ENCODE measurements around the gene C3orf18.

C3orf18 gene

GRCh38 chr3:50603261-50604109 is 35.9 kb upstream of the C3orf18 start:
- no peak for DNase-seq

- DNase-seq: peak; percentile 21
These were observed 35.1 kb upstream of the C3orf18 start for GRCh38 chr3:50602595-50603191.

- DNase-seq: peak; percentile 94
These were observed 33.5 kb upstream of the C3orf18 start for GRCh38 chr3:50600841-50601591.

GRCh38 chr3:50600141-50600753 is 32.7 kb upstream of the C3orf18 start:
- DNase-seq: no peak

- no peak for DNase-seq
These were observed 32.2 kb upstream of the C3orf18 start for GRCh38 chr3:50599716-50600118.

GRCh38 chr3:50599115-50599715 is 31.7 kb upstream of the C3orf18 start:
- DNase-seq: no peak

- DNase-seq: no peak
These were observed 26.8 kb upstream of the C3orf18 start for GRCh38 chr3:50594253-50594785.

GRCh38 chr3:50592568-50592967 is 25.0 kb upstream of the C3orf18 start:
- no peak for DNase-seq

GRCh38 chr3:50591196-50591741 is 23.7 kb upstream of the C3orf18 start:
- no peak for DNase-seq

- DNase-seq: no peak
These were observed 21.3 kb upstream of the C3orf18 start for GRCh38 chr3:50588759-50589433.

GRCh38 chr3:50587806-50588758 is 20.5 kb upstream of the C3orf18 start:
- no peak for DNase-seq

- no peak for DNase-seq
These were observed 19.8 kb upstream of the C3orf18 start for GRCh38 chr3:50587373-50587772.

GRCh38 chr3:50586763-50587070 is 19.2 kb upstream of the C3orf18 start:
- no peak for DNase-seq

- no peak for DNase-seq
These were observed 18.6 kb upstream of the C3orf18 start for GRCh38 chr3:50585919-50586762.

GRCh38 chr3:50584391-50584790 is 16.8 kb upstream of the C3orf18 start:
- DNase-seq: no peak

- no peak for DNase-seq
These were observed 16.4 kb upstream of the C3orf18 start for GRCh38 chr3:50583897-50584296.

GRCh38 chr3:50582083-50582482 is 14.5 kb upstream of the C3orf18 start:
- no peak for DNase-seq

GRCh38 chr3:50581459-50581842 is 13.9 kb upstream of the C3orf18 start:
- DNase-seq: no peak

GRCh38 chr3:50580683-50581458 is 13.3 kb upstream of the C3orf18 start:
- DNase-seq: no peak

Measured in eye (tissue), 1 donor.